Effector memory CD4-positive, alpha-beta T cell (primary cell): ENCODE measurements around the gene GNPDA1.

Source experiments
- DNase-seq, 3 donors: peaks; one replicate each; pipeline ENCODE4 v3.0.0-alpha.2; 2020
- H3K27ac ChIP-seq: 2 replicates; pipeline ENCODE4 v1.7.0; 2013; ENCODE audit warnings: mild to moderate bottlenecking, low read length, moderate library complexity; ENCODE audit not compliant: insufficient read depth, poor library complexity, severe bottlenecking
- H3K27me3 ChIP-seq: replicated peaks from 2 replicates; pipeline ENCODE4 v1.7.0; 2013; ENCODE audit warnings: mild to moderate bottlenecking, low read length; ENCODE audit not compliant: insufficient read depth, control insufficient read depth, poor library complexity, severe bottlenecking
- H3K36me3 ChIP-seq: 2 replicates; pipeline ENCODE4 v1.7.0; 2013; ENCODE audit warnings: mild to moderate bottlenecking, low read length, moderate library complexity; ENCODE audit not compliant: control insufficient read depth, insufficient read depth
- H3K4me1 ChIP-seq: 2 replicates; pipeline ENCODE4 v1.7.0; 2013; ENCODE audit warnings: low read length, mild to moderate bottlenecking; ENCODE audit not compliant: control insufficient read depth, insufficient read depth, poor library complexity, severe bottlenecking
- H3K4me3 ChIP-seq: 2 replicates; pipeline ENCODE4 v1.7.0; 2013; ENCODE audit warnings: low read length, low read depth, mild to moderate bottlenecking; ENCODE audit not compliant: insufficient read depth, poor library complexity, severe bottlenecking
- H3K9me3 ChIP-seq: 2 replicates; pipeline ENCODE4 v1.7.0; 2013; ENCODE audit warnings: mild to moderate bottlenecking, low read length, moderate library complexity; ENCODE audit not compliant: control insufficient read depth

The GNPDA1 gene

DNA sequence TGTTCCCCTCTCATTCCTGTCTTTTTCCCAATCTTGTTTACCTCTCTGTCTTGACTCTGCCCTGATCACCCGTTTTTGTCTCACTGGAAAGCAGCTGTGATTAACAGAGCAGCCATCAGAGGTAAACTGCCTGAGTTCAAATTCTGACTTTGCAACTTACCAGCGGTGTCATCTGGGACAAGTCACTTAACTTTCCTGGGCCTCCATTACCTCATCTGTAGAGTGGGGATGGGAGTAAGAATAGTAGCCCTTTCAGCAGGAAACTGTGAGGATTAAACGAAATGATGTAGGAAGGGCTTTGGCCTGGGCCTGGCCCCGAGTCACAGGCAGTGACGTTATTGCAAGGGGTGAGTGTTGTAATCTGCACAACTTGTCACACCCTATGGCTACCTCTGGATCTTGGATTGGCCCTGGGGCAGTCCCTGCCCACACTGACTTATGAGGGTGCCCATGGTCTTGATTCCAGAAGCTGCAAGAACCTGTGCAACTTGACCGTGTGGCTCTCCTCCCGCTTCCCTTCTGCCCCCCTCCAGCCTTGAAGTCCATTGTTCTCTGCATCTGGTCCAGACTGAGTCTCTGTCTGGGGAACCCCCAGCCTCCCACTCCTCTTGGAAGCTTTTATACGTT, 54.2 kb downstream of the GNPDA1 start:
- Histone ChIP-seq H3K27me3 (no peaks in the 10 kb centered on the region), H3K4me3 (no peak overlapping the region), H3K27ac (no peak overlapping the region), H3K9me3 (no peaks in the 10 kb centered on the region), H3K36me3 (no peaks in the 10 kb centered on the region), H3K4me1 (peaks cover 28% of the 10 kb centered on the region)
- DNase-seq: no peak

DNA sequence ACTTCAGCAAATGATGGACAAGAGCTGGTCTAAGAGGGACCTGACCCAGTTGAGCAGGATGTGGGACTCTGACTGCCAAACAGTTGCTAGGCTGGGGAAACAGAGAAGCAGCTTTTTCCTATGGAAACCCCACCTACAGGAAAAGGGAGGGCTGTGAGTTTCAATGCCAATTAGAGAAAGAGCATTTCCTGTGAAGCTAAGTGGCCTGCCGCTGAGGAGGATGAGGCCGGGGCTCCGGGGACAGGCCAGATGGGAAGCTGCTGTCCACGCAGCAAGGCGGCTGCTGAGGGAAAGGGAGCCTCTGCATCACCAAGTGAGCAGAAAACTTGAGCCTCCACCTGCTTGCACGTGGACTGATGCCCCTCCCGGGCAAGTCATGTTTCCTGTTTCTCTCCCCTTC, 54.7 kb downstream of the GNPDA1 start, which contains the start of gene PCDH12:
Gene PCDH12, minus strand, starts transcription at position 90 of the 400 bp plus-strand sequence. CDS start 351 bp downstream, outside the sequence.
- DNase-seq: no peak
- no peak within 1 kb of the TSS for H3K27ac ChIP-seq

DNA sequence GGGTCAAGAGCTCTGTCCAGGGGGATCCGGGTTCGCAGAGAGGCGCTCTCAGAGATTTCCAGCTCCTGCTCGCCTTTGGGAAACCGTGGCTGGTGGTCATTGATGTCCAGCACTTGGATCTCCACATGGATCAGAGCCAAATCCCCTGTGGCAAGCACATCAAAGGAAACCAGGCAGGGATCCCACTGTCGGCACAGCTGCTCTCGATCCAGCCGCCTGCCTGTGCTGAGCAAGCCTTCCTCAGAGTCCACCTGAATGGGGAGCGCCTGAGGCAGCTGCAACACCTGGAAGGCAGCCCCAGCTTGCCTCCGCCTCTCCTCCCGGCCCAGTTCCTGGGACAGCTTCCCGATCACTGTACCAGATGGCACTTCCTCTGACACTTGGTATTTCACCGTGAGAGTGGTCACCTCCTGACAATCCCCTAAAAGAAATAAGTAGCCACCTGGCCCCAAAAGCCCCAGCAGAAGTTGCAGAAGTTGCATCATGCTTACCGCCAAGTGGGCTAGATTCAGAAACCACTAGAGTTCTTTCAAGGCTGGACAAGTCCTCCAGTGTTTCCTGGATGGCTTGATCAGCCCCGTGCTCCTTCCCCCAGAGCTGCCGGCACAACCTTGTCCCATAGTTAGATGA, 55.3 kb downstream of the GNPDA1 start:
- H3K36me3 ChIP-seq: no peaks in the 10 kb centered on the region
- H3K4me1 ChIP-seq: peaks cover 28% of the 10 kb centered on the region
- no peaks in the 10 kb centered on the region for H3K27me3 ChIP-seq
- H3K9me3 ChIP-seq: no peaks in the 10 kb centered on the region
- DNase-seq: no peak
- H3K27ac ChIP-seq: no peak overlapping the region
- no peak overlapping the region for H3K4me3 ChIP-seq

More for the DNA sequence above, 54.7 kb downstream of the GNPDA1 start, which contains the start of gene PCDH12:
- Histone ChIP-seq H3K4me3 (no peak within 1 kb of the TSS), H3K36me3 (no peaks in the 10 kb centered on the region), H3K27me3 (no peaks in the 10 kb centered on the region), H3K4me1 (peaks cover 28% of the 10 kb centered on the region), H3K9me3 (no peaks in the 10 kb centered on the region)

DNA sequence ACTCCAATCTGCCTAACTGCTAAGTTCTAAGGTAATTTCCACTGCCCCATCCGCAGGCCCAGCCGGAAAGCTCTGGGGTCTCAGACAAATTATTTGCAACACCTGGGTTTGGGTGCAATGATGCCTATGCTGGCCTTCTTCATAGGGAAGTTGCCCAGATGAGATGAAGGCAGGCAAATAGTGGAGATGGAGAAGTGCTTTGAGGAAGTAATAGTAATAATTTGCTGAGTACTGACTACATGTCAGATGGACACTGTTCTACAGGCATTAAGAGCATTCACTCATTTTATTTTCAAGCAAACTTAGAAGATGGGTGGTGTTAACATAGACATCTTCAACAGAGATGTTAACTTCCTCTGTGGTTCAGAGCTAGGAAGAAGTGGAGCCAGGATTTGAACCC, 58.6 kb downstream of the GNPDA1 start:
- Histone ChIP-seq H3K36me3 (no peaks in the 10 kb centered on the region), H3K27ac (no peak overlapping the region), H3K27me3 (no peaks in the 10 kb centered on the region), H3K4me1 (peaks cover 13% of the 10 kb centered on the region), H3K4me3 (no peak overlapping the region), H3K9me3 (no peaks in the 10 kb centered on the region)
- no peak for DNase-seq

DNA sequence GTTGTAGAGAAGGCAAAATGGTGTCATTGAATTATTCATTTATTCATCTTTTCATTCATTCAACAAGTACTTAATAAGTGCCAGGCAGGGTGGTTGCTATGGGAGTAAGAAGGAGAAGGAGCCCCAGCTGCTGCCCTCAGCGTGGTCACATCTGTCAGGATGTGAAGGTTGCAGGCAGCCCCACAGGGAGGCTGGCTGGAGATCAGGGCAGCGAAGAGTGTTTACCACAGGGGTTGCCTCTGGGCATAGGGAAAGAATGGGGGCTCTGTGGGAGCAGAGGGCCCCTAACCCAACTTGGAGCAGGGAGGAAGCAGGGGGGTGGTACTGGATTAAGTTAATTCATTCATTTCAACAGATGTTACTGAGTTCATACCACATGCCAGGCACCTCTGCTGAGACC, 60.8 kb downstream of the GNPDA1 start:
- H3K9me3 ChIP-seq: no peaks in the 10 kb centered on the region
- H3K4me3 ChIP-seq: no peak overlapping the region
- H3K27ac ChIP-seq: no peak overlapping the region
- no peaks in the 10 kb centered on the region for H3K36me3 ChIP-seq
- no peak for DNase-seq
- H3K27me3 ChIP-seq: no peaks in the 10 kb centered on the region
- H3K4me1 ChIP-seq: no peaks in the 10 kb centered on the region

DNA sequence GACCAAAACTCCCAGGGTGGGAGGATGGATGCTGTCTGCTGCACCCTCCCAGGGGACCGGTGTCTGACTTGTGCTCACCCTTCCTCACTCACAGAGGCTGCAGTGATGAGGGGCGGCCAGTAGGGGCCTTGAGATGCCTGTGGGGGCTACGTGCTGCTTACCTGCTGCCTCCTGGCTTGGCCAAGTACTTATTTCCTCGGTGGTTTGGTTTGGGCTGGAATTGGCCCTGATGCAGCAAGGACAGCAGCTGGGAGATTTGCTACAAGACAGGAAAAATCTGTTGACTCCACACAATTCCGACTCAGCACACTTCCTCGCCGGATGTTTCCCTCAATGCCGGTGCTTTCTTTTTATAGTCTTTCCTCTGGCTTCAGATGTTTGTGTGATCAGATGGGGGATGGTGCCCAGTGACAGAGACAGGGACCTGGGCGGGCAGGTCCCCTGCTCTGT, 61.5 kb downstream of the GNPDA1 start:
- no peak for DNase-seq
- Histone ChIP-seq H3K27ac (no peak overlapping the region), H3K27me3 (no peaks in the 10 kb centered on the region), H3K9me3 (no peaks in the 10 kb centered on the region), H3K4me3 (no peak overlapping the region), H3K36me3 (no peaks in the 10 kb centered on the region), H3K4me1 (no peaks in the 10 kb centered on the region)
